ENCODE measurements around the gene NPTX2. TPM values are rescaled to one million over a fixed set of nuclear protein-coding genes. Genes with fewer than 3 reads are reported as not detected.

The NPTX2 gene
- total RNA-seq, 1 donor from 2014 or later: not detected

GRCh38 chr7:98619450-98620321 lies 2.6 kb downstream of the NPTX2 start:
- Mint-ChIP-seq H3K27me3 (peaks cover 55% of the 10 kb centered on the region), H3K4me1 (peaks cover 7% of the 10 kb centered on the region), H3K36me3 (ENCODE audit: low read depth) (no peaks in the 10 kb centered on the region), H3K27ac (no peak overlapping the region), H3K4me3 (no peak overlapping the region), H3K9me3 (no peaks in the 10 kb centered on the region)
- ChIA-PET POLR2A (no interaction called here), CTCF (no interaction called here)
- intact Hi-C loops (cut with micrococcal nuclease): no loop called here
- DNase-seq (no peak), ATAC-seq (ENCODE audit: low read depth) (no peak)
- no peak for TF ChIP-seq CTCF (IDR thresholded peaks at IDR 0.05)

GRCh38 chr7:98621573-98622482 lies 4.7 kb downstream of the NPTX2 start:
- Mint-ChIP-seq H3K4me3 (no peak overlapping the region), H3K27ac (no peak overlapping the region), H3K27me3 (peaks cover 40% of the 10 kb centered on the region), H3K36me3 (ENCODE audit: low read depth) (no peaks in the 10 kb centered on the region), H3K9me3 (no peaks in the 10 kb centered on the region), H3K4me1 (peaks cover 7% of the 10 kb centered on the region)
- ChIA-PET POLR2A (no interaction called here), CTCF (no interaction called here)
- intact Hi-C loops (cut with micrococcal nuclease): no loop called here
- DNase-seq (no peak), ATAC-seq (ENCODE audit: low read depth) (no peak)
- TF ChIP-seq CTCF (IDR thresholded peaks at IDR 0.05): no peak

- Mint-ChIP-seq H3K27ac (no peak overlapping the region), H3K27me3 (peaks cover 42% of the 10 kb centered on the region), H3K36me3 (ENCODE audit: low read depth) (no peaks in the 10 kb centered on the region), H3K4me1 (peaks cover 7% of the 10 kb centered on the region), H3K9me3 (no peaks in the 10 kb centered on the region), H3K4me3 (no peak overlapping the region)
- POLR2A ChIA-PET: no interaction called here
- TF ChIP-seq CTCF (IDR thresholded peaks at IDR 0.05): no peak
- no peak for DNase-seq
- CTCF ChIA-PET: no interaction called here
- intact Hi-C loops (cut with micrococcal nuclease): no loop called here
- no peak for ATAC-seq (ENCODE audit: low read depth)
These were observed 5.8 kb downstream of the NPTX2 start for GRCh38 chr7:98622926-98623325.

- DNase-seq (no peak), ATAC-seq (ENCODE audit: low read depth) (no peak)
- CTCF ChIA-PET: no interaction called here
- H3K27me3 Mint-ChIP-seq: peaks cover 41% of the 10 kb centered on the region
- POLR2A ChIA-PET: no interaction called here
- H3K27ac Mint-ChIP-seq: no peak overlapping the region
- TF ChIP-seq CTCF (IDR thresholded peaks at IDR 0.05): no peak
- intact Hi-C loops (cut with micrococcal nuclease): no loop called here
- no peaks in the 10 kb centered on the region for H3K9me3 Mint-ChIP-seq
- H3K4me1 Mint-ChIP-seq: no peaks in the 10 kb centered on the region
- H3K4me3 Mint-ChIP-seq: no peak overlapping the region
- H3K36me3 Mint-ChIP-seq (ENCODE audit: low read depth): no peaks in the 10 kb centered on the region
These were observed 7.8 kb downstream of the NPTX2 start for GRCh38 chr7:98624846-98625420.

Data from activated B cell treated with CpG ODN at 0.5 μM for 24 hours (primary cell).